AML-193 (cell line): ENCODE data around the gene RASSF8.

Experiments
- DNase-seq, 2 experiments: peaks; one replicate each; lab custom pipeline; 2025; lab: John Stamatoyannopoulos, UW

RASSF8 gene

DNA sequence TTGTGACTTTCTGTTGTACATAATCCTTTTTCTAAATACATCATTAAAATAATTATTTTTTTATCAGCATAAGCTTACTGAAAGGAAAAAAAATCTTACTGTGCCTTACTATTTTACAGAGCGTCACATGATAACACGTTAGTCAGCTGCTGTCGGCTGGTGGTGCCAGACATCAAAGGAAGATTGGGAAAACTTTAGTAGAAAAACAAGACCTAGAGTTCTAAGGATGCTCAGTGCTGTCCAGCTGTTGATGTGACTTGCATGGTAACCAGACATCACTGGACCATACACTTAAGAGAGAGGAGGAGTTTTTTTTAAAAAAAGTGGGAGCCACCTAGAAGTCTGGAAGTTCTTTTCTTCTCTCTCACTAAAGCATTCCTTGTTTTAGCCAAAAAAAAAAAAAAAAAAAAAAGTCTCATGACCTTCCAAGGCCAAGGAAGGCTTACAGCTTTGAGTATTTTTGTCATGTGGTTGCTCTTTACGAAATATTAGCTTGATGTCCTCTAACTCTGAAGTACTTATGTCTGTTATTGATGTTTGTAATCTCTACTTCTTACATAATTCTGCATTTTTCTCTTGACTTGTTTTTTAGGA lies 4.5 kb downstream of the RASSF8 start:
- no peak for DNase-seq

DNA sequence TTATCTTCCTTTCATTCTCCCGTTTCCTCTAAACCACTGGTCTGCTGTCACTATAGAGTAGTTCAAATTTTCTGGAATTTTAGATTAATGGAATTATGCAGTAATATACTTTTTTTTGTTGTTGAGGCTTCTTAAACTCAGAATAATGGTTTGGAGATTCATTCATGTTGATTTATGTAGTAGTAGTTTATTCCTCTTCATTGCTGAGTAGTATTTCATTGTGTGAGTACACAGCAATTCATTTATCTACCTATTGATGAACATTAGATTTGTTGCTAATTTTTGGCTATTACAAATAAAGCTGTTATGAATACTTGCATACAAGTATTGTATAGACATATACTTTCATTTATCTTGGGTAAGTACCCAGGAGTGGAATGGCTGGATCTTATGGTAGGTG lies 7.2 kb downstream of the RASSF8 start:
- DNase-seq, result no peak

DNA sequence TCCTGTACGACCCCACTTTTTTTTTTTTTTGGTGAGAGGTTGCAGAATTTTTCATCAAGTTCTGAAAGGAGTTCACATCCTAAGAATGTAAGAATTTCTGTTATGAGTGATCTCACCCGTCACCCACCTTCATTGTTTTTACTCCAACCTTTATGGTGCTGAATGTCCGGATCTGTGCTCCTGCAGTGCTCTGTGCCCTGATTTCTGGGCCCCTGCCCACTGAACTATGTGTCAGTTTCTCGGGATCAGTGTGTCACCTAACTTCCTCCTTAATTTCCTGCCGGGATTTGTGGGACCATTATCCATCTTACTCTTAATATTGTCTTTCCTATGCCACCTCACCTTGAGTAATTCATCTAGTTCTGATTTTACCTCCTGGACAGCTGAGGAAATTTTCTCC lies 11.6 kb downstream of the RASSF8 start:
- no peak for DNase-seq

GRCh38 chr12:25970916-25971653 lies 12.6 kb downstream of the RASSF8 start:
- DNase-seq, result no peak

- DNase-seq, result no peak
These were observed 13.2 kb downstream of the RASSF8 start for GRCh38 chr12:25971654-25972041.

GRCh38 chr12:25972783-25973182 lies 14.3 kb downstream of the RASSF8 start:
- no peak for DNase-seq

- no peak for DNase-seq
These were observed 16.7 kb downstream of the RASSF8 start for GRCh38 chr12:25975179-25975578.

GRCh38 chr12:25975682-25976081 lies 17.2 kb downstream of the RASSF8 start:
- DNase-seq, result no peak

GRCh38 chr12:25976289-25976688 lies 17.8 kb downstream of the RASSF8 start:
- no peak for DNase-seq

- no peak for DNase-seq
These were observed 18.6 kb downstream of the RASSF8 start for GRCh38 chr12:25977047-25977446.

GRCh38 chr12:25979059-25979458 lies 20.6 kb downstream of the RASSF8 start:
- DNase-seq, result no peak

DNA sequence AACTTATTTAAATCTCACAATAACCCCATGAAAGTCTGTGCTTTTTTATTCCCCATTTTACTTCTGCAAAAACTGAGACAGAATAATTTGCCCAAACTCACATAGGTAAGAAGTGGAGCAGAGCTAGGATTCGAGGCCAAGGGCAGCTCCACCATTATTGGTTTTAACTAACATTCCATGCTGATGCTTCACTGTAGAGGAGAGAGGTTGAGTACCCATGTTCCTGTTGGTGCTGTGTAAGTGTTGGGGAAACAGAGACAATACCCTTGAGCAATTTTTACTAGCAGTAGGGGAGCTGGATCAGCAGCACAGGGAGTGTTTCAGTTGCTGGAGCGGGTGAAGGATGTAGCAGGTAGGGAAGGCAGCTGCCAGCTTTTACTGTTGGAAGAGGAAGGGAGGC lies 21.1 kb downstream of the RASSF8 start:
- DNase-seq, result no peak

DNA sequence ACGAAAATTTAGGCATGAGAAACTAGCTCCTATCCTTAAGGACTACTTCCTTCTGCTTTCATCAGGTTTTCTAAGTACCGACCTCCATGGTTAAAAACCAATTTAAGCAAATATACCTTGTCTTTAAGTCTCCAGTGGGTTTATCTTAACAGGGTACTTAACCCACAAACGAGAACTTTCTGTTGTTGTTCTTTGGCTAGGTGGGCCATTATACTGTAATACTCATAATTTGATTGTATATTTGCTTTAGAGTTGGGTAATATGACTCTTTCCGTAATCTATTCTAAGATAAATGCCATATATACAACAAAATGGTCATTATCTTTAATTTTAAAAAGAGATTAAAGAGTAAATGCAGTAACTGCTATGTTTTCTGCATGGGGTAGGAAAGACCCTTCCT lies 21.6 kb downstream of the RASSF8 start:
- DNase-seq, result no peak

GRCh38 chr12:25981597-25981996 lies 23.1 kb downstream of the RASSF8 start:
- DNase-seq, result no peak

DNA sequence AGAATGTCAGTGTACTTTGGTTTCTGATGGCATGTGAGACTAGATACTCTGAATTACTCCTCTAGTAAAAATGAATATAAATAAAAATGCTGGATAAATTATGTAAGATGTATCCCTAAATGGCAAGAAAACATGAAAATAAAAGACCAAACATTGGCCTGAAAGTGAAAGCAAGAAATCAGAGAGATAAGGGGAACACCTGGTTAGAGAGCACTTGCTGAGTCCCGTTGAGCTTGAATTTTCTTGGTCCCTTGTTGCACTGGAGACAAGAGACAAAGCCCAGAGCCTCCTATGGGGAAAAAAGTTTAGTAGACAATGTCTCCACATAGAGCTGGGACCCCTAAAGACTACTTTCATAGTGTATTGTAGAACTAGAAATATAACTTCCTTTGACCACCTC lies 23.9 kb downstream of the RASSF8 start:
- DNase-seq, result no peak

DNA sequence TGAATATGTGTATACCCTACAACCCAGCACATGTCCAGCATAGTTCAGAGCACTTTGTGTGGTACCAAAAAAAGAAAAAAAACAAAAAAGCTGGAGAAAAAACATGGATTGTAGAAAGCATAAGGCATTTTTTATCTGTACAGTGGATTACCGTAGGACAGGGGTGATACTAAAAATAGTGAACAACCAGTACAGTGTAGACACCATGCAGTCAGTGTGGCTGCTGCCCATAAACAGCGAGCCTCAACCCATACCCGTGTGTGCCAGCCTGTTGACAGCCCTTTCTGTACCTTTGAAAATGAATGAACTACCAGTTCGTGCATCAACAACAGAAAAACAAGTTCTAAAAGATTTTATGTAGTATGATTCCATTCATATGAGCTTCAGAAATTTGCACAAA lies 25.1 kb downstream of the RASSF8 start:
- no peak for DNase-seq

DNA sequence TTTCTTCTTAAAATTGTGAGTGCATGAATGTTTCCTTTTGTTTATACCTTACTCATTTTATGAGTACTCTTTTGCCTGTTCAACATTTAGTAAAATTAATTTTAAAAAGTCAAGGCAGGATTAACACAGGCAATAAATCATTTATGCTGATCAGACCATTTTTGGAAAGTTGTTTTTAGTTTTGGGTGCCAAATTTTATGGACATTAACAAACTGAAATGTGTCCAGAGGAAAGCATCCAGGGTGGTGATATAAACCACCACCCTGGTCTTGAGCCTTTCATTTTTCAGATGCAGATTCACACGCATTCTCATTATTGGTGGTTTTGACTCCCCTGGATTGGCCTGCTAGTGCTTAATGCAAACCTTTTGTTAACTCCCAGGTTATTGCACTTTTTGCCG lies 26.3 kb downstream of the RASSF8 start:
- no peak for DNase-seq

GRCh38 chr12:25985316-25986175 lies 27.1 kb downstream of the RASSF8 start:
- DNase-seq, result no peak

DNA sequence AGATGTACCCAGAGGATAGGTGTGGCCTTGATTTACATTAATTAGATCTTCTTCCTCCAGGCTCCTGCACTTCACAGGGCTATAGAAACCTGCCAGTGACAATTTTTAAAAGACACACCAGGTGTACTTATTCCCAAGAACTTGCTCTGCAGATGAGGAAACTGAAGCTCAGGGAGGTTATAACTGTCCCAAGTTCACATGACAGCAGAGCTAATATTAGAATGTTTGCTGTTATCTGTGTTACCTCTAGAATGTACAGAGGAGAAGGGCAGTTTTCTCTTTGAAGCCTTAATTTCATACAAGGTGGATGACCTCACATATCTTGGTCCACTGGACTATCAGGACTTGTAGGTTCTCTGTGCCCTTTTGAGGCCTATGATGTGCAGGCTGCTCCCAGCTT lies 27.7 kb downstream of the RASSF8 start:
- no peak for DNase-seq

DNA sequence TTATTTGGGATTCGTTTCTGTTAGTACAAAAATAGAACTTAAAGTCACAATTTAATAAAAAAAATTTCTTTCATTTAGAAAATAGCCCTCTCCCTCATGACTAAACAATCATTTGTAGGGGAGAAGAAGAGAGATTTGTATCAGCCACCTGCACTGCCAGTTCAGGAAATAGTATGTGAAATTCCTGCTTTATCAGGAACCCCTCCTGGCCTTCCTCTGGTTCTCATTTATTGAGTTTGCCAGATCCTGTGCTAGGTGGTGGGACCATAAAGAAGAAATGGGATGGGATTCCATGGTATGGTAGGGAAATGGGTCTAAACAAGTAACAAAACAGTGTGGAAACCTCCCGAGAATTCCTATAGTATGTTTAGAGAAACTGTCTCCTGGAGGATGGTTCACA lies 30.0 kb downstream of the RASSF8 start:
- no peak for DNase-seq

- DNase-seq, result no peak
These were observed 32.0 kb downstream of the RASSF8 start for GRCh38 chr12:25990495-25990894.

GRCh38 chr12:25992026-25992782 lies 33.7 kb downstream of the RASSF8 start:
- DNase-seq, result no peak
